Smooth muscle cell (in vitro differentiated cells): ENCODE data around the gene SAMD14. TPM values are rescaled to one million over a fixed set of nuclear protein-coding genes. Genes with fewer than 3 reads are reported as not detected.

ENCODE experiments used
- DNase-seq: peaks from one replicate; lab custom pipeline; 2025; ENCODE audit not compliant: unreplicated experiment; lab: John Stamatoyannopoulos, UW
- H2AFZ ChIP-seq: fragments of 200-600 bp; sonication (generic); 2 replicates; pipeline ENCODE4 v1.6.0; 2016; ENCODE audit warnings: antibody characterized with exemption, low read depth, mild to moderate bottlenecking
- H3F3A ChIP-seq: fragments of 200-600 bp; sonication (generic); 2 replicates; pipeline ENCODE4 v1.6.0; 2017; ENCODE audit warnings: antibody characterized with exemption, low read depth
- H3K27ac ChIP-seq: fragments of 200-600 bp; sonication (generic); 2 replicates; pipeline ENCODE4 v1.5.1; 2016; ENCODE audit warnings: low read depth, mild to moderate bottlenecking
- H3K27me3 ChIP-seq: fragments of 200-600 bp; sonication (generic); 2 replicates; pipeline ENCODE4 v1.6.1; 2016; ENCODE audit warnings: low read depth, mild to moderate bottlenecking
- H3K36me3 ChIP-seq: fragments of 200-600 bp; sonication (generic); 2 replicates; pipeline ENCODE4 v1.5.1; 2016; ENCODE audit warnings: low read depth
- H3K4me1 ChIP-seq: fragments of 200-600 bp; sonication (generic); 2 replicates; pipeline ENCODE4 v1.5.1; 2016; ENCODE audit warnings: low read depth
- H3K4me2 ChIP-seq: fragments of 200-600 bp; sonication (generic); 2 replicates; pipeline ENCODE4 v1.6.0; 2016; ENCODE audit warnings: mild to moderate bottlenecking
- H3K4me3 ChIP-seq: fragments of 200-600 bp; sonication (generic); 2 replicates; pipeline ENCODE4 v1.5.1; 2016; ENCODE audit warnings: mild to moderate bottlenecking
- H3K79me2 ChIP-seq: fragments of 200-600 bp; sonication (generic); 2 replicates; pipeline ENCODE4 v1.6.0; 2016; ENCODE audit warnings: low read depth, mild to moderate bottlenecking
- H3K9ac ChIP-seq: fragments of 200-600 bp; sonication (generic); 2 replicates; pipeline ENCODE4 v1.6.0; 2016; ENCODE audit warnings: low read depth
- H3K9me3 ChIP-seq: fragments of 200-600 bp; sonication (generic); replicated peaks from 2 replicates; pipeline ENCODE4 v1.5.1; 2016; ENCODE audit warnings: low read depth
- H4K20me1 ChIP-seq: fragments of 200-600 bp; sonication (generic); 2 replicates; pipeline ENCODE4 v1.6.0; 2016; ENCODE audit warnings: low read depth
- CTCF ChIP-seq: fragments of 200-600 bp; sonication (generic); IDR thresholded peaks from 2 replicates; pipeline ENCODE4 v1.5.1; 2017; ENCODE audit warnings: borderline replicate concordance, mild to moderate bottlenecking, antibody characterized with exemption; ENCODE audit not compliant: insufficient read depth, poor library complexity, severe bottlenecking
- WGBS: methylation state at CpG from one replicate; pipeline ENCODE4 v1.1.7; 2016; ENCODE audit warnings: low lambda C conversion rate; 5-methylcytosine and 5-hydroxymethylcytosine counted together
- polyA plus RNA-seq: library from polyadenylated mRNA; unstranded; fragments of >200 nt; fragmentation: Nextera tagmentation; extraction: Ambion mirVana; gene quantifications from 2 replicates; pipeline ENCODE4 v1.2.1, GENCODE V29; 2016
- total RNA-seq: library from RNA; depleted of rRNA; stranded (reverse); fragments of >200 nt; gene quantifications from 2 replicates; pipeline ENCODE4 v1.2.3, GENCODE V29; 2014

SAMD14 gene
- total and polyA plus RNA-seq, 2 experiments from 2014 or later, result 13.7 to 39.1 TPM

GRCh38 chr17:50170662-50171370, 40.9 kb upstream of the SAMD14 start:
- TF ChIP-seq CTCF, result no peak
- Histone ChIP-seq H4K20me1 (no peaks in the 10 kb centered on the region), H3K9ac (no peak overlapping the region), H3K36me3 (no peaks in the 10 kb centered on the region), H3F3A (peaks cover 3% of the 10 kb centered on the region), H3K9me3 (no peaks in the 10 kb centered on the region), H3K27me3 (no peaks in the 10 kb centered on the region), H2AFZ (no peak overlapping the region), H3K4me1 (no peaks in the 10 kb centered on the region), H3K79me2 (no peaks in the 10 kb centered on the region), H3K4me2 (no peak overlapping the region), H3K4me3 (no peak overlapping the region), H3K27ac (peak overlapping the region; percentile 31)
- 88% methylated on average over 10 of the region's 10 CpGs for WGBS
- DNase-seq, result no peak

- no peak overlapping the region for H3K4me2 ChIP-seq
- H4K20me1 ChIP-seq, result no peaks in the 10 kb centered on the region
- TF ChIP-seq CTCF, result no peak
- H3K79me2 ChIP-seq, result no peaks in the 10 kb centered on the region
- H2AFZ ChIP-seq, result no peak overlapping the region
- 88% methylated on average over 9 of the region's 9 CpGs for WGBS
- no peaks in the 10 kb centered on the region for H3K9me3 ChIP-seq
- DNase-seq, result no peak
- H3K27ac ChIP-seq, result no peak overlapping the region
- H3K9ac ChIP-seq, result no peak overlapping the region
- H3F3A ChIP-seq, result no peaks in the 10 kb centered on the region
- no peaks in the 10 kb centered on the region for H3K4me1 ChIP-seq
- H3K36me3 ChIP-seq, result no peaks in the 10 kb centered on the region
- H3K27me3 ChIP-seq, result no peaks in the 10 kb centered on the region
- H3K4me3 ChIP-seq, result no peak overlapping the region
These were observed 40.0 kb upstream of the SAMD14 start for GRCh38 chr17:50169881-50170459.

- Histone ChIP-seq H3F3A (no peaks in the 10 kb centered on the region), H3K36me3 (no peaks in the 10 kb centered on the region), H4K20me1 (no peaks in the 10 kb centered on the region), H3K79me2 (no peaks in the 10 kb centered on the region), H3K4me2 (no peak overlapping the region), H3K9me3 (no peaks in the 10 kb centered on the region), H3K4me3 (no peak overlapping the region), H3K9ac (no peak overlapping the region), H3K27ac (no peak overlapping the region), H3K27me3 (no peaks in the 10 kb centered on the region), H2AFZ (no peak overlapping the region), H3K4me1 (no peaks in the 10 kb centered on the region)
- TF ChIP-seq CTCF, result peak; percentile 72
- WGBS, result 47% methylated on average over 14 of the region's 14 CpGs
- no peak for DNase-seq
These were observed 39.3 kb upstream of the SAMD14 start for GRCh38 chr17:50169121-50169764.
